Prostate gland (tissue), 2 donors: Measurements from ENCODE around the gene LMO7. TPM values are rescaled to one million over a fixed set of nuclear protein-coding genes. Genes with fewer than 3 reads are reported as not detected.
A peak's percentile ranks its signal among the peaks of the same experiment; 100 is the strongest.

Experiments used
- DNase-seq: peaks from one replicate; pipeline ENCODE4 v3.0.0-alpha.2; 2019; ENCODE audit warnings: low spot score
- H3K27ac ChIP-seq, 2 donors: fragments of 200-600 bp; sonication (generic); 2 replicates each; pipeline ENCODE4 v1.5.1; 2017 to 2019
- H3K27me3 ChIP-seq: fragments of 200-600 bp; sonication (generic); replicated peaks from 2 replicates; pipeline ENCODE4 v1.5.1; 2019; ENCODE audit not compliant: insufficient read depth
- H3K36me3 ChIP-seq, 2 donors: fragments of 200-600 bp; sonication (generic); 1 replicate in 1 of 2; 2 replicates in 1 of 2; pipeline versions ENCODE4 v1.5.1 to v1.8.1; 2017 to 2019
- H3K4me1 ChIP-seq: fragments of 200-600 bp; sonication (generic); replicated peaks from 2 replicates; pipeline ENCODE4 v1.5.1; 2019
- H3K4me3 ChIP-seq, 2 donors: fragments of 200-600 bp; sonication (generic); 2 replicates each; pipeline ENCODE4 v1.5.1; 2017 to 2019
- H3K9me3 ChIP-seq: fragments of 200-600 bp; sonication (generic); 2 replicates; pipeline ENCODE4 v1.5.1; 2017
- POLR2A ChIP-seq: fragments of 450-650 bp; IDR thresholded peaks from one replicate; pipeline ENCODE4 v1.6.1; 2016; ENCODE audit warnings: antibody characterized with exemption, mild to moderate bottlenecking
- POLR2AphosphoS5 ChIP-seq: sonication (generic); formaldehyde crosslinking; IDR thresholded peaks from one replicate; pipeline ENCODE4 v1.6.1; 2017; ENCODE audit warnings: antibody characterized with exemption
- WGBS: methylation state at CpG from one replicate; pipeline ENCODE4 v1.1.5; 2018; 5-methylcytosine and 5-hydroxymethylcytosine counted together
- intact Hi-C: fragments of 100-400 bp; cut with DNase I; formaldehyde crosslinking; loops from one replicate; pipeline ENCODE4 v1.14.2; 2022
- total RNA-seq, 2 donors: library from RNA; depleted of rRNA; stranded (reverse); fragments of >200 nt; gene quantifications; one replicate each; pipeline ENCODE4 v1.1.0, GENCODE V29; 2016
- TF ChIP-seq, protein P1 (sequence below), 4 experiments: fragments of 200-600 bp in 2 of 4; fragments of 450-650 bp in 2 of 4; sonication (generic) in 2 of 4; IDR thresholded peaks; 1 replicate in 3 of 4; 2 replicates in 1 of 4; pipeline ENCODE4 v1.5.1; 2016 to 2019; ENCODE audit warnings: antibody characterized with exemption in 4 of 4, mild to moderate bottlenecking in 2 of 4, moderate library complexity in 2 of 4

The LMO7 gene
- total RNA-seq = 10 to 100 TPM; 87.8 to 99.9 TPM

DNA sequence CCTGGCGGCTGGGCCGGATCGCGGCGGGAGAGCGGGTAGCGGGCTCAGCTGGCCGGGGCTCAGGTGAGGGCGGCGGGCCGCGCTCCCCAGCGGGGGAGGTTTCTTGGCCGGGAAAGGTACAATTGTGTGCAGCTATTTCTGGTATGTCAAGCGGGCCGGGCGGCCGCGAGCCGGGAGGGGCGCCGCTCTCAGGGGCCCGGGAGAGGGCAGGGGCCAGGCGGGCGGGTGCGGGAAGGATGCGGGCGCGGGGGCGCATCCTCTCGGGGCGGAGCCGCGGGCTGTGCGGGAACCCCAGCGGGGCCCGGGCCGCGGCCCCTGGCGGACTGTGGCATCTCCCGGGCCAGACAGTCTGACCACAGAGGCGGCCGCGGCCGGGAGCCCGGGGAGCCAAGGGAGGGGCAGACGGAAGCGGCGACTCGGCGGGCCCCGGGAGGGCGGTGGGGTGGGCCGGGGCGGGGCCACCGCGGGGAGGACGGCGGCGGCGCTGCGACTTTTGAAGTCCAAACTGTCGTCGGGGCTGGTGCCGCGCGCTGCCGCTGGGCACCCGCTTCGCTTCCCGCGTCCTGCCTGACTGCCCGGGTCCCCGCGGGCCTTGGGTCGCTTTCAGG, at the start of gene LMO7:
Gene LMO7, plus strand, starts transcription at position 503 of the 608 bp plus-strand sequence. CDS start 328 bp downstream, outside the sequence.
- WGBS = under 1% methylated on average over 52 of the region's 76 CpGs
- H3K4me1 ChIP-seq = no peaks in the 10 kb centered on the region
- intact Hi-C loops = no loop called here
- H3K9me3 ChIP-seq = no peaks in the 10 kb centered on the region
- H3K36me3 ChIP-seq = no peaks in the 10 kb centered on the region
- no peaks in the 10 kb centered on the region for H3K27me3 ChIP-seq
- peak within 1 kb of the TSS; percentile 82 to 87 for H3K27ac ChIP-seq
- TF ChIP-seq POLR2AphosphoS5 = peak; percentile 39
- peak; percentile 51 for TF ChIP-seq POLR2A
- TF ChIP-seq, protein P1, sequence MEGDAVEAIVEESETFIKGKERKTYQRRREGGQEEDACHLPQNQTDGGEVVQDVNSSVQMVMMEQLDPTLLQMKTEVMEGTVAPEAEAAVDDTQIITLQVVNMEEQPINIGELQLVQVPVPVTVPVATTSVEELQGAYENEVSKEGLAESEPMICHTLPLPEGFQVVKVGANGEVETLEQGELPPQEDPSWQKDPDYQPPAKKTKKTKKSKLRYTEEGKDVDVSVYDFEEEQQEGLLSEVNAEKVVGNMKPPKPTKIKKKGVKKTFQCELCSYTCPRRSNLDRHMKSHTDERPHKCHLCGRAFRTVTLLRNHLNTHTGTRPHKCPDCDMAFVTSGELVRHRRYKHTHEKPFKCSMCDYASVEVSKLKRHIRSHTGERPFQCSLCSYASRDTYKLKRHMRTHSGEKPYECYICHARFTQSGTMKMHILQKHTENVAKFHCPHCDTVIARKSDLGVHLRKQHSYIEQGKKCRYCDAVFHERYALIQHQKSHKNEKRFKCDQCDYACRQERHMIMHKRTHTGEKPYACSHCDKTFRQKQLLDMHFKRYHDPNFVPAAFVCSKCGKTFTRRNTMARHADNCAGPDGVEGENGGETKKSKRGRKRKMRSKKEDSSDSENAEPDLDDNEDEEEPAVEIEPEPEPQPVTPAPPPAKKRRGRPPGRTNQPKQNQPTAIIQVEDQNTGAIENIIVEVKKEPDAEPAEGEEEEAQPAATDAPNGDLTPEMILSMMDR (IDR thresholded peaks at IDR 0.05) = peak in 1 of 4 experiments; percentile 13
- peak; percentile 74 for DNase-seq
- H3K4me3 ChIP-seq = peak within 1 kb of the TSS; percentile 74 to 78

DNA sequence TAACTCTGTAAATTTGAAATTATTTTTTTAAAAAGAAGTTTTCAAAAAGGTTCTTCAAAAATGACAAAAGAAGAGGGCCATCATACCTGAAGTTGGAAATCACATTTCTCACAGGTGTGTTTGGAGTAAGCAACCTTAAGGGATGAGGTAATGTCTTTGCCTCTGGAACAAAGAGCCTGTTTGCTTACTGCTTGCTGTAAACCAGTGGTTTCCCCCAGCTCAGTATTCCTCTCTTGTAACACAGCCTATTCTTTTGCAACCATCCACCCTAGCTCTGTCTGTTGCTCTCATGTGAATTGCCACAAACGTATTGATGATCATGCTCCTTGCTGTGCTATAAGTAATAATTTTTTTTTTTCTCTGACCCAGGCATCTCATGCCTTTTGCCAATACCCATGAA, 48.5 kb upstream of the LMO7 start:
- H3K4me1 ChIP-seq = no peaks in the 10 kb centered on the region
- H3K27ac ChIP-seq = no peak overlapping the region
- no peak for DNase-seq
- no peaks in the 10 kb centered on the region for H3K36me3 ChIP-seq
- no peaks in the 10 kb centered on the region for H3K9me3 ChIP-seq
- intact Hi-C loops = no loop called here
- TF ChIP-seq, protein P1 (IDR thresholded peaks at IDR 0.05) = no peak
- TF ChIP-seq POLR2A (no peak), POLR2AphosphoS5 (no peak)
- H3K27me3 ChIP-seq = no peaks in the 10 kb centered on the region
- H3K4me3 ChIP-seq = no peak overlapping the region
- WGBS = 53% methylated on average over 1 of the region's 1 CpG

DNA sequence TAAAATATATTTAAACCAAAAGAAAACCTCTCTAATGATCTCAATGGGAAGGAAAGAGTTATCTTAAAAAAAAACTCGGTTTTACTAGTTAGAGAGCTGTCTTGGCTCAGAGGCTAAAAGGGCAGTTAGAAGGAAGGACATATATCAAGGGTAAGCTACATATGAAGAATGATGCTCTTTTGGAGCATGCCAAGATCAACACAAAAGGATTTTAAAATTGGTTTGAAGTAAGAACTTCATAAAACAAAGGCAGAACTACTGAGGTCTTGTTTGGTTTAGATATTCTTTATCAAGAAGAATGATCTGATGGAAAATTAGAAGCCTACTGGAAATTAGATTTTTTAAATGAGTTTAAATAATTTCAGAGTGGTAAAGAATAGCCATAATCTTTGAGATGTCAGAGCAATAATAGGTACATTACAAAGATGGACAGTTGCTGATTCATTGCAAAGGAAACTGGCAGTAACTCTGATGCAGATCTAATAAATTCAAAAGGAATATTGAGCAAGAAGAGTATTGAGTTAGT, 39.4 kb upstream of the LMO7 start:
- intact Hi-C loops = no loop called here
- Histone ChIP-seq H3K4me1 (no peaks in the 10 kb centered on the region), H3K4me3 (no peak overlapping the region), H3K27ac (no peak overlapping the region), H3K9me3 (no peaks in the 10 kb centered on the region), H3K27me3 (no peaks in the 10 kb centered on the region), H3K36me3 (no peaks in the 10 kb centered on the region)
- WGBS = 41% methylated on average over 1 of the region's 1 CpG
- TF ChIP-seq POLR2AphosphoS5 (no peak), POLR2A (no peak)
- TF ChIP-seq, protein P1 (IDR thresholded peaks at IDR 0.05) = no peak
- no peak for DNase-seq

DNA sequence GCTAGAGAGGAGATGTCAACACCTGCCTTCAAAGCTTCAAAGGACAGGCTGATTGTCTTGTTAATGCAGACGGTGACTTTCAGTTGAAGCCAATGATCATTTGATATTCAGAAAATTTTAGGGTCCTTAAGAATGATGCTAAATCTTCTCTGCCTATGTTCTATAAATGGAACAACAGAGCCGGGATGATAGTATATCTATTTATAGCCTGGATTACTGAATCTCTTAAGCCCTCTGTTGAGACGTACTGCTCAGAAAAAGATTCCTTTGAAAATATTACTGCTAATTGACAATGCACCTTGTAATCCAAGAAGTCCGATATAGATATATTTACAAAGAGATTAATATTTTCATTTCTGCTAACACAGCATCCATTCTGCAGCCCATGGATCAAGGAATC, 35.8 kb upstream of the LMO7 start:
- H3K4me3 ChIP-seq = no peak overlapping the region
- H3K9me3 ChIP-seq = no peaks in the 10 kb centered on the region
- no peaks in the 10 kb centered on the region for H3K36me3 ChIP-seq
- H3K4me1 ChIP-seq = no peaks in the 10 kb centered on the region
- TF ChIP-seq POLR2A = no peak
- TF ChIP-seq POLR2AphosphoS5 = no peak
- TF ChIP-seq, protein P1 (IDR thresholded peaks at IDR 0.05) = no peak
- H3K27me3 ChIP-seq = no peaks in the 10 kb centered on the region
- WGBS = 65% methylated on average over 4 of the region's 4 CpGs
- intact Hi-C loops = no loop called here
- no peak overlapping the region for H3K27ac ChIP-seq
- DNase-seq = no peak

DNA sequence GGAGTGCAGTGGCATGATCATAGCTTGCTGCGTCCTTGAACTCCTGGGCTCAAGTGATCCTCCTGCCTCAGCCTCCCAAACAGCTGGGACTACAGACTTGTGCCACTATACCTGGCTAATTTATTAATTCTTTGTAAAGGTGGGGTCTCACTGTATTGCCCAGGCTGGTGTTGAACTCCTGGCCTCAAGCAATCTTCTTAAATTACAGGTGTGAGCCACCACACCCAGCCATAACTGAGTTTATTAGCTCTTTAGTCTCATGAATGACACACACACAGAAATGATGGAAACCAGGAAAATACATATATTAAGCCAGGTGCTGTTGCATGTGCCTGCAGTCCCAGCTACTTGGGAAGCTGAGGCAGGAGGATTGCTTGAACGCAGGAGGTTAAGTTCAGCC, 33.1 kb upstream of the LMO7 start:
- intact Hi-C loops = no loop called here
- TF ChIP-seq POLR2A (no peak), POLR2AphosphoS5 (no peak)
- TF ChIP-seq, protein P1 (IDR thresholded peaks at IDR 0.05) = no peak
- DNase-seq = no peak
- Histone ChIP-seq H3K4me1 (no peaks in the 10 kb centered on the region), H3K27me3 (no peaks in the 10 kb centered on the region), H3K27ac (no peak overlapping the region), H3K4me3 (no peak overlapping the region), H3K36me3 (no peaks in the 10 kb centered on the region), H3K9me3 (no peaks in the 10 kb centered on the region)
- 98% methylated on average over 2 of the region's 2 CpGs for WGBS
